ENCODE measurements around the gene SEC16B. TPM values are rescaled to one million over a fixed set of nuclear protein-coding genes. Genes with fewer than 3 reads are reported as not detected.

SEC16B gene
- total and polyA plus RNA-seq, 2 of the 8 experiments (the other 6 are each of a cell fraction or from before 2014, with no cell fraction given) = 0.56 to 0.94 TPM

GRCh38 chr1:177965293-177965692, 4.6 kb downstream of the SEC16B start:
- Histone ChIP-seq H3K4me1 (replicated peaks in 1 of 4; ENCODE audit: control insufficient read depth in 3 of 4, insufficient read depth in 4 of 4, low read length in 3 of 4) (peaks cover 0 to 3% (median 0%) of the 10 kb centered on the region in 4 experiments; a peak in 3 of 7 replicates), H2AK5ac (ENCODE audit: low read depth, low read length) (no peak overlapping the region), H3K14ac (ENCODE audit: insufficient read length) (no peak overlapping the region), H3K4me3 (ENCODE audit: extremely low read depth in 1 of 4, insufficient read depth in 2 of 4, low read depth in 3 of 4, low read length in 4 of 4) (no peak overlapping the region), H2AFZ (ENCODE audit: low read length) (no peak overlapping the region), H3K79me2 (ENCODE audit: control insufficient read depth in 1 of 2, insufficient read depth in 2 of 2, low read length in 2 of 2) (no peaks in the 10 kb centered on the region), H3K4ac (replicated peaks; ENCODE audit: insufficient read length, low read depth, low read length) (no peak overlapping the region), H2BK5ac (ENCODE audit: low read depth, low read length) (no peak overlapping the region), H2BK12ac (ENCODE audit: low read depth, low read length) (no peak overlapping the region), H3K18ac (ENCODE audit: extremely low read depth, low read length) (no peak overlapping the region), H3K27me3 (replicated peaks in 1 of 4; ENCODE audit: control insufficient read depth in 3 of 4, extremely low read depth in 1 of 4, insufficient read depth in 3 of 4, low read length in 3 of 4) (no peaks in the 10 kb centered on the region), H3K36me3 (ENCODE audit: control insufficient read depth in 2 of 4, insufficient read depth in 4 of 4, low read length in 3 of 4) (no peaks in the 10 kb centered on the region), H3K56ac (replicated peaks; ENCODE audit: insufficient read length, low read depth, low read length) (no peak overlapping the region), H3K27ac (ENCODE audit: low read depth, low read length) (no peak overlapping the region), H2BK120ac (replicated peaks; ENCODE audit: low read depth, low read length) (no peak overlapping the region), H3K23me2 (ENCODE audit: low read depth, low read length) (no peaks in the 10 kb centered on the region), H4K8ac (ENCODE audit: extremely low read depth, insufficient read depth, low read length) (no peak overlapping the region), H4K20me1 (replicated peaks in 1 of 2; ENCODE audit: control insufficient read depth in 1 of 2, insufficient read depth in 2 of 2, low read length in 2 of 2) (no peaks in the 10 kb centered on the region), H3K23ac (ENCODE audit: insufficient read length) (no peak overlapping the region), H3K4me2 (ENCODE audit: insufficient read depth in 1 of 2, low read depth in 2 of 2, low read length in 2 of 2) (no peak overlapping the region), H3K79me1 (ENCODE audit: low read depth, low read length) (no peaks in the 10 kb centered on the region), H2BK15ac (ENCODE audit: low read length) (no peak overlapping the region), H2BK20ac (ENCODE audit: low read length) (no peak overlapping the region), H4K91ac (replicated peaks; ENCODE audit: insufficient read length, low read length) (no peak overlapping the region), H4K5ac (ENCODE audit: insufficient read length, low read depth, low read length) (no peak overlapping the region), H3K9ac (replicated peaks in 1 of 4; ENCODE audit: extremely low read depth in 1 of 4, low read depth in 3 of 4, low read length in 3 of 4) (no peak overlapping the region), H3K9me3 (ENCODE audit: insufficient read depth in 2 of 2, low read depth in 1 of 2, low read length in 1 of 2) (no peaks in the 10 kb centered on the region)
- CTCF ChIA-PET (ENCODE audit: partially characterized antibody) = interaction anchor here (0.8 to 1.8 kb wide), 2 partner anchors 19 kb away, joined by 3 to 5 read pairs; no protein-coding TSS in a partner anchor
- 87% methylated on average over 4 of the region's 4 CpGs; no CpG with 5 or more reads in 1 of the 2 experiments for WGBS, 2 experiments (ENCODE audit: extremely low coverage in 1 of 2, insufficient coverage in 1 of 2, insufficient read length in 1 of 2, insufficient replicate concordance in 2 of 2, low coverage in 1 of 2, low lambda C conversion rate in 2 of 2, missing lambda C conversion rate in 1 of 2)
- POLR2A ChIA-PET (ENCODE audit: partially characterized antibody) = no interaction called here
- no peak for FAIRE-seq
- DNase-seq (ENCODE audit: low read depth in 1 of 2, low spot score in 2 of 2) = no peak
- TF ChIP-seq CBX8 (IDR thresholded peaks at IDR 0.05; ENCODE audit: borderline replicate concordance, low read depth, low read length) = no peak
- no peak for TF ChIP-seq TBP (IDR thresholded peaks at IDR 0.05; ENCODE audit: low read depth, low read length)
- TF ChIP-seq SIRT6 (IDR thresholded peaks at IDR 0.05; ENCODE audit: low read length) = no peak
- TF ChIP-seq CBX5 (IDR thresholded peaks at IDR 0.05; ENCODE audit: low read depth, low read length) = no peak
- no peak for TF ChIP-seq BRCA1 (IDR thresholded peaks at IDR 0.05; ENCODE audit: low read depth, low read length)
- no peak for TF ChIP-seq JUND (IDR thresholded peaks at IDR 0.05; ENCODE audit: low read length)
- no peak for TF ChIP-seq TAF1 (IDR thresholded peaks at IDR 0.05; ENCODE audit: low read depth, low read length)

Data from H1 (cell line).